B cell (primary cell): Measurements from ENCODE around the gene BMF. TPM values are rescaled to one million over a fixed set of nuclear protein-coding genes. Genes with fewer than 3 reads are reported as not detected.

Experiments
- ATAC-seq: fragments of 200-7000 bp; cut with Tn5 transposase; one replicate; pipeline ENCODE4 v1.10.0; 2021; ENCODE audit warnings: low read depth, mild to moderate bottlenecking, moderate number of reproducible peaks, moderate library complexity
- CTCF ChIA-PET: fragments of 350-600 bp; sonication (Branson Sonifier 250); formaldehyde crosslinking; loops from one replicate; lab custom pipeline; 2021; ENCODE audit warnings: antibody characterized with exemption, inconsistent platforms; lab: Charles Lee
- POLR2A ChIA-PET: fragments of 350-600 bp; sonication (Branson Sonifier 250); formaldehyde crosslinking; loops from one replicate; lab custom pipeline; 2021; ENCODE audit warnings: antibody characterized with exemption; lab: Charles Lee
- DNase-seq: peaks from one replicate; pipeline ENCODE4 v3.0.0; 2013
- H2AFZ ChIP-seq: 2 replicates; pipeline ENCODE4 v1.6.1; 2012; ENCODE audit warnings: mild to moderate bottlenecking, low read depth, low read length; ENCODE audit not compliant: insufficient read depth, poor library complexity, severe bottlenecking
- H3K27ac ChIP-seq, 2 donors: 1 replicate in 1 of 2; 2 replicates in 1 of 2; pipeline ENCODE4 v1.5.1; 2012 to 2013; ENCODE audit warnings: low read length in 2 of 2, mild to moderate bottlenecking in 2 of 2, moderate library complexity in 1 of 2
- H3K27me3 ChIP-seq, 4 experiments: fragments of 200-600 bp in 1 of 4; sonication (generic) in 1 of 4; replicated peaks in 1 of 4; 1 replicate in 2 of 4; 2 replicates in 2 of 4; pipeline versions ENCODE4 v1.6.1 to v1.7.0; 2013 to 2016; ENCODE audit warnings: low read length in 3 of 4, mild to moderate bottlenecking in 2 of 4, mixed read lengths in 1 of 4, moderate library complexity in 1 of 4; ENCODE audit not compliant: insufficient read depth in 4 of 4, control insufficient read depth in 3 of 4; ENCODE audit errors: control extremely low read depth in 1 of 4
- H3K36me3 ChIP-seq, 2 experiments: replicated peaks in 1 of 2; 1 replicate in 1 of 2; 2 replicates in 1 of 2; pipeline versions ENCODE4 v1.6.1 to v1.7.1; 2013; ENCODE audit warnings: low read length in 1 of 2; ENCODE audit not compliant: insufficient read depth in 2 of 2, control insufficient read depth in 1 of 2; ENCODE audit errors: control extremely low read depth in 1 of 2, extremely low read depth in 1 of 2
- H3K4me1 ChIP-seq, 2 donors: fragments of 200-600 bp in 1 of 2; sonication (generic) in 1 of 2; 1 replicate in 1 of 2; 2 replicates in 1 of 2; pipeline versions ENCODE4 v1.5.1 to v1.6.1; 2013 to 2017; ENCODE audit warnings: low read length in 2 of 2; ENCODE audit not compliant: control insufficient read depth in 2 of 2, insufficient read depth in 2 of 2
- H3K4me2 ChIP-seq: replicated peaks from 2 replicates; pipeline ENCODE3; 2012; ENCODE audit warnings: mild to moderate bottlenecking, low read depth, low read length; ENCODE audit not compliant: poor library complexity, severe bottlenecking
- H3K4me3 ChIP-seq, 5 experiments: fragments of 200-600 bp in 1 of 5; sonication (generic) in 1 of 5; 1 replicate in 3 of 5; 2 replicates in 2 of 5; pipeline versions ENCODE4 v1.5.1 to v1.7.0; 2011 to 2016; ENCODE audit warnings: low read length in 4 of 5, mild to moderate bottlenecking in 4 of 5, low read depth in 2 of 5, control low read depth in 1 of 5, moderate library complexity in 1 of 5; ENCODE audit not compliant: insufficient read depth in 1 of 5; ENCODE audit errors: control extremely low read depth in 1 of 5, extremely low read depth in 1 of 5
- H3K79me2 ChIP-seq: fragments of 200-600 bp; sonication (generic); one replicate; pipeline ENCODE4 v1.6.0; 2016; ENCODE audit warnings: low read length; ENCODE audit not compliant: control insufficient read depth, insufficient read depth
- H3K9ac ChIP-seq: fragments of 200-600 bp; sonication (generic); 2 replicates; pipeline ENCODE4 v1.6.1; 2017; ENCODE audit warnings: mild to moderate bottlenecking, low read length, moderate library complexity
- H3K9me3 ChIP-seq, 3 donors: one replicate each; pipeline versions ENCODE4 v1.6.1 to v1.7.1; 2013; ENCODE audit warnings: low read length in 2 of 3; ENCODE audit not compliant: control insufficient read depth in 2 of 3, insufficient read depth in 1 of 3; ENCODE audit errors: control extremely low read depth in 1 of 3
- H4K20me1 ChIP-seq: 2 replicates; pipeline ENCODE4 v1.6.0; 2012; ENCODE audit warnings: mild to moderate bottlenecking, low read length; ENCODE audit not compliant: insufficient read depth, control insufficient read depth, poor library complexity, severe bottlenecking
- H3K27ac Mint-ChIP-seq: one replicate; pipeline ENCODE4 v1.8.0; 2021; ENCODE audit warnings: mixed read lengths
- H3K27me3 Mint-ChIP-seq: one replicate; pipeline ENCODE4 v1.8.0; 2021; ENCODE audit warnings: mixed read lengths
- H3K4me1 Mint-ChIP-seq: one replicate; pipeline ENCODE4 v1.8.0; 2021; ENCODE audit warnings: mixed read lengths
- H3K4me3 Mint-ChIP-seq: one replicate; pipeline ENCODE4 v1.8.0; 2021; ENCODE audit warnings: mixed read lengths
- H3K9me3 Mint-ChIP-seq: one replicate; pipeline ENCODE4 v1.8.0; 2022; ENCODE audit warnings: mixed read lengths; ENCODE audit not compliant: insufficient read depth
- EZH2 ChIP-seq: IDR thresholded peaks from 2 replicates; pipeline ENCODE4 v1.6.1; 2012; ENCODE audit warnings: borderline replicate concordance, low read depth, mild to moderate bottlenecking, moderate library complexity, low read length; ENCODE audit not compliant: insufficient read depth, poor library complexity, severe bottlenecking
- WGBS: methylation state at CpG from one replicate; pipeline ENCODE4 v1.1.5; 2013; ENCODE audit warnings: missing lambda C conversion rate; ENCODE audit not compliant: insufficient coverage; 5-methylcytosine and 5-hydroxymethylcytosine counted together
- intact Hi-C: fragments of 100-400 bp; cut with micrococcal nuclease; formaldehyde crosslinking; loops from one replicate; pipeline ENCODE4 v1.10.0; 2022
- polyA minus RNA-seq: library from RNA; depleted of rRNA, polyadenylated mRNA; stranded (reverse); fragments of >200 nt; gene quantifications from 2 replicates; pipeline ENCODE4 v1.2.3, GENCODE V29; 2012
- polyA plus RNA-seq: library from polyadenylated mRNA; depleted of rRNA; stranded (reverse); fragments of >200 nt; gene quantifications from 2 replicates; pipeline ENCODE4 v1.2.3, GENCODE V29; 2012
- total RNA-seq, 2 donors: library from RNA; stranded (reverse); fragments of 120-200 nt in 1 of 2; gene quantifications; 1 replicate in 1 of 2; 2 replicates in 1 of 2; pipeline versions ENCODE4 v1.2.3 to v1.2.4, GENCODE V29; 2013 to 2022
- TF ChIP-seq, protein P1 (sequence below): fragments of 200-600 bp; IDR thresholded peaks from one replicate; pipeline ENCODE4 v1.8.0; 2022; ENCODE audit warnings: antibody characterized with exemption, mild to moderate bottlenecking

BMF gene, protein sequence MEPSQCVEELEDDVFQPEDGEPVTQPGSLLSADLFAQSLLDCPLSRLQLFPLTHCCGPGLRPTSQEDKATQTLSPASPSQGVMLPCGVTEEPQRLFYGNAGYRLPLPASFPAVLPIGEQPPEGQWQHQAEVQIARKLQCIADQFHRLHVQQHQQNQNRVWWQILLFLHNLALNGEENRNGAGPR
- total RNA-seq: 343 and 344 TPM in 2 replicates
- 31.6 TPM for total RNA-seq (2013)
- polyA plus RNA-seq: 43.2 and 95.9 TPM in 2 replicates
- 57.8 and 98.8 TPM in 2 replicates for polyA minus RNA-seq

DNA sequence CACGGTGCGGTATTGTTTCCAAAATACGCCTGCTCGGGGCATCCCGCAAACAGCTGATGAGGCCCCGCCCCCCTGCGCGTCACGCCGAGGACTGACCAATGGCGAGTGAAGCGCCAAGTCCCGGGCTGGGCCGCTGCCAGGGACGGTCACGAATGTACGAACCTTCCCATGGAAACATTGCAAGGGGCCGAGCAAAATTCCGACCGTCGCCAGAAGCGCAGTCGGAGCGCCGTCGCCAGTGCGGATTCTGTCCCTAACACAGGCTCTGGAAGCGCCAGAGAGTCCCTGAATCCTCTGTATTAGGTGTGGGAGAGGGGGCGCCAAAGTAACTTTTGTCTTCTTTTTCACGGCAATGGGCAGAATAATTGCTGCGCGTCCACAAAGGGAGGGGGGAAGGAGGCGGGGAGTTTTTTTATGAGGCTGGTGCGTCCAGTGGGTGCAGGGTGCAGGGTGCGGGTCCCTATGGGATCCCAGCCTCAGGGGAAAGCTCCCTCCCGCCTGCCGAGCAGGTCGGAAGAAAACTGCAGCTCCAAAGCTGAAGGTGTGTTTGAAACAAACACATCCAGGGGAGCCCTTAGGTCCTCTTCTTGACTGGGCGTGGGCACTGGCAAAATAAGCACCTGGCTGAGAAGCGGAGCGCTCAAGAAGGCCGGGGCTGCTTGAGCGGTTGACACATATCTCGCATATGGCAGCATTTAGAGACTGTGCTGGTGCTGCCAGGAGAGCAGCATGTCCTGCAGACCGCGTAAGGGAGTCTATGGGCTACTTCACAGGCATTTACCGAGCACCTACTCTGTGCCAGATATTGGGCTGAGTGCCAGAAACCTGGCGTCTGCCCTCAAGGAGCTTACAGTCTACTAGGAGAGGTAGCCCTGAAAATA, at the start of gene BMF:
Gene BMF, minus strand, starts transcription at position 25 of the 881 bp plus-strand sequence. CDS start 2,793 bp downstream, outside the sequence.
- H3K27ac ChIP-seq: peak within 1 kb of the TSS; percentile 97 to 98
- Mint-ChIP-seq H3K27ac (peak within 1 kb of the TSS; percentile 97), H3K9me3 (no peaks in the 10 kb centered on the region), H3K27me3 (no peaks in the 10 kb centered on the region), H3K4me1 (peaks cover 57% of the 10 kb centered on the region), H3K4me3 (peak within 1 kb of the TSS; percentile 90)
- peak within 1 kb of the TSS; percentile 84 for H3K9ac ChIP-seq
- intact Hi-C loops: loop anchor here (1.0 to 5.0 kb wide), 8 partner anchors 40 to 326 kb away; partner anchors contain the start of genes EIF2AK4, FSIP1, INAFM2 and SRP14
- H3K4me3 ChIP-seq: peak within 1 kb of the TSS; percentile 57 to 88 (median 86)
- no peaks in the 10 kb centered on the region for H3K27me3 ChIP-seq
- TF ChIP-seq, protein P1, sequence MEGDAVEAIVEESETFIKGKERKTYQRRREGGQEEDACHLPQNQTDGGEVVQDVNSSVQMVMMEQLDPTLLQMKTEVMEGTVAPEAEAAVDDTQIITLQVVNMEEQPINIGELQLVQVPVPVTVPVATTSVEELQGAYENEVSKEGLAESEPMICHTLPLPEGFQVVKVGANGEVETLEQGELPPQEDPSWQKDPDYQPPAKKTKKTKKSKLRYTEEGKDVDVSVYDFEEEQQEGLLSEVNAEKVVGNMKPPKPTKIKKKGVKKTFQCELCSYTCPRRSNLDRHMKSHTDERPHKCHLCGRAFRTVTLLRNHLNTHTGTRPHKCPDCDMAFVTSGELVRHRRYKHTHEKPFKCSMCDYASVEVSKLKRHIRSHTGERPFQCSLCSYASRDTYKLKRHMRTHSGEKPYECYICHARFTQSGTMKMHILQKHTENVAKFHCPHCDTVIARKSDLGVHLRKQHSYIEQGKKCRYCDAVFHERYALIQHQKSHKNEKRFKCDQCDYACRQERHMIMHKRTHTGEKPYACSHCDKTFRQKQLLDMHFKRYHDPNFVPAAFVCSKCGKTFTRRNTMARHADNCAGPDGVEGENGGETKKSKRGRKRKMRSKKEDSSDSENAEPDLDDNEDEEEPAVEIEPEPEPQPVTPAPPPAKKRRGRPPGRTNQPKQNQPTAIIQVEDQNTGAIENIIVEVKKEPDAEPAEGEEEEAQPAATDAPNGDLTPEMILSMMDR: peak; percentile 29
- TF ChIP-seq EZH2: no peak
- H3K36me3 ChIP-seq: peaks cover 0 to 11% of the 10 kb centered on the region in 2 experiments
- H3K4me2 ChIP-seq: peak within 1 kb of the TSS; percentile 76
- peak within 1 kb of the TSS; percentile 87 for H2AFZ ChIP-seq
- H3K4me1 ChIP-seq: peaks cover 47 to 56% of the 10 kb centered on the region in 2 donors
- peak; percentile 96 for DNase-seq
- peaks cover 18% of the 10 kb centered on the region for H3K79me2 ChIP-seq
- ChIA-PET CTCF (interaction anchor here (0.7 to 33.4 kb wide), 10 partner anchors 9 to 170 kb away, joined by 3 to 934 read pairs (median 4); partner anchors contain the start of gene SRP14), POLR2A (interaction anchor here (0.6 to 15.7 kb wide), 10 partner anchors 13 to 327 kb away, joined by 3 to 324 read pairs (median 6); partner anchors contain the start of genes FSIP1, PLCB2 and SRP14)
- peak; percentile 68 for ATAC-seq
- H4K20me1 ChIP-seq: no peaks in the 10 kb centered on the region
- 9% methylated on average over 48 of the region's 48 CpGs for WGBS
- H3K9me3 ChIP-seq: no peaks in the 10 kb centered on the region
